Measurements from ENCODE around the gene HEATR5B.

GRCh38 chr2:36981911-36982310 lies 102.3 kb downstream of the HEATR5B start:
- no peak for TF ChIP-seq CTCF (IDR thresholded peaks at IDR 0.05)
- TF ChIP-seq SMC3 (IDR thresholded peaks at IDR 0.05; ENCODE audit: low read depth, low read length), result no peak
- no peak for TF ChIP-seq JUND (IDR thresholded peaks at IDR 0.05)
- TF ChIP-seq FOXJ3 (CRISPR knock-in tag; IDR thresholded peaks at IDR 0.05), result no peak
- no peak for TF ChIP-seq USF1 (IDR thresholded peaks at IDR 0.05; ENCODE audit: borderline replicate concordance, low read depth)
- TF ChIP-seq EP300 (IDR thresholded peaks at IDR 0.05; ENCODE audit: borderline replicate concordance in 1 of 2, low read depth in 1 of 2, low read length in 1 of 2), result no peak

All from SK-N-SH (cell line).